GM12864 (cell line): ENCODE results near the gene BBOX1.
"Not testable (repeated sequence)": the region's sequence is repeated elsewhere in the genome, so short reads cannot be mapped to it uniquely, and the experiment has no call there.

ENCODE experiments used
- DNase-seq: peaks from one replicate; pipeline ENCODE4 v3.0.0-alpha.2; 2011; ENCODE audit warnings: low read depth
- H3K4me3 ChIP-seq: 2 replicates; pipeline ENCODE4 v1.5.1; 2011; ENCODE audit warnings: mild to moderate bottlenecking, low read depth, low read length, control low read depth
- TF ChIP-seq, protein P1 (sequence below): IDR thresholded peaks from 2 replicates; pipeline ENCODE4 v1.5.1; 2011; ENCODE audit warnings: low read depth, mild to moderate bottlenecking, moderate library complexity, low read length, control low read depth, inconsistent platforms; ENCODE audit errors: missing control alignments

BBOX1 gene, protein sequence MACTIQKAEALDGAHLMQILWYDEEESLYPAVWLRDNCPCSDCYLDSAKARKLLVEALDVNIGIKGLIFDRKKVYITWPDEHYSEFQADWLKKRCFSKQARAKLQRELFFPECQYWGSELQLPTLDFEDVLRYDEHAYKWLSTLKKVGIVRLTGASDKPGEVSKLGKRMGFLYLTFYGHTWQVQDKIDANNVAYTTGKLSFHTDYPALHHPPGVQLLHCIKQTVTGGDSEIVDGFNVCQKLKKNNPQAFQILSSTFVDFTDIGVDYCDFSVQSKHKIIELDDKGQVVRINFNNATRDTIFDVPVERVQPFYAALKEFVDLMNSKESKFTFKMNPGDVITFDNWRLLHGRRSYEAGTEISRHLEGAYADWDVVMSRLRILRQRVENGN

DNA sequence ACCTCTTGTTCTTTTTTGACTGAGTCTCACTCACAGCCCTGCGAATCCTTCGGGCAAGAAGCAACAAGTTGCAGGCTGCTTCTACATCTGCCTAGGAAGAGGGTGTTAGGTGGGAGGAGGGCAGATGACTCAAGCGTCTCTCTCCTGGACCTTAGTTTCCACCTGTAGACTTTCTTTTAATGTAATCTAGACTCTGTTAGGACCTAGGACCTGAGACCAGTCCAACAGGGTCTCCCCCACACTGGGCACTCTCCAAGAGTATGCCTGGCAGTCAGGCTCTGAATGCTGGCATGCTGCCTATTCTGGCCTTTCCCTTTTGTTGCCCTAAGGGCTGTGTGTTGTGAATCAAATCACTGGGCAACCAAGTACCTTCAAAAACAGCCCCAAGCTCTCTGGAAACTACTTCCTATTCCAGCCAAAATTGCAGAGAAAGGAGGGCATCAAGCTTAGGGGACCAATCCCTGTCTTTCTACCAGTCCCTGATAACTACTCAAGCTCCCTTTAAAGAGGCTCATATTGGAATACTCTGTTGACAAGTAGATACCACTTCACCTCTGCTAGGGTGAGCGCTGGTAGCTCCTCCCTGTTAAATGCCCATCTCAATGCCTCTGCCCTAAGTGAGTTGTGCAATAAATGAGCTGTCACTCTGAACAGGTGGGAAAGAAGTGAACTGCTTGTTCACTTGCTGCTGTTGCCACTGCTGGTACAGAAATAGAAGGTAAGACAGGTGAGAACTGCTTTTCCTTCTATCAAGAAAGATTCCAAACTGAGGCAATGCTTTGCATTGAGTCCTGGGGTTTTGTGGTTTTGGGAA lies at the start of gene BBOX1:
BBOX1 (plus strand) TSS at position 514 of the 814 bp plus-strand sequence. CDS start 14,616 bp downstream, outside the sequence.
- H3K4me3 ChIP-seq: no peak within 1 kb of the TSS
- TF ChIP-seq, protein P1, sequence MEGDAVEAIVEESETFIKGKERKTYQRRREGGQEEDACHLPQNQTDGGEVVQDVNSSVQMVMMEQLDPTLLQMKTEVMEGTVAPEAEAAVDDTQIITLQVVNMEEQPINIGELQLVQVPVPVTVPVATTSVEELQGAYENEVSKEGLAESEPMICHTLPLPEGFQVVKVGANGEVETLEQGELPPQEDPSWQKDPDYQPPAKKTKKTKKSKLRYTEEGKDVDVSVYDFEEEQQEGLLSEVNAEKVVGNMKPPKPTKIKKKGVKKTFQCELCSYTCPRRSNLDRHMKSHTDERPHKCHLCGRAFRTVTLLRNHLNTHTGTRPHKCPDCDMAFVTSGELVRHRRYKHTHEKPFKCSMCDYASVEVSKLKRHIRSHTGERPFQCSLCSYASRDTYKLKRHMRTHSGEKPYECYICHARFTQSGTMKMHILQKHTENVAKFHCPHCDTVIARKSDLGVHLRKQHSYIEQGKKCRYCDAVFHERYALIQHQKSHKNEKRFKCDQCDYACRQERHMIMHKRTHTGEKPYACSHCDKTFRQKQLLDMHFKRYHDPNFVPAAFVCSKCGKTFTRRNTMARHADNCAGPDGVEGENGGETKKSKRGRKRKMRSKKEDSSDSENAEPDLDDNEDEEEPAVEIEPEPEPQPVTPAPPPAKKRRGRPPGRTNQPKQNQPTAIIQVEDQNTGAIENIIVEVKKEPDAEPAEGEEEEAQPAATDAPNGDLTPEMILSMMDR: no peak
- no peak for DNase-seq

DNA sequence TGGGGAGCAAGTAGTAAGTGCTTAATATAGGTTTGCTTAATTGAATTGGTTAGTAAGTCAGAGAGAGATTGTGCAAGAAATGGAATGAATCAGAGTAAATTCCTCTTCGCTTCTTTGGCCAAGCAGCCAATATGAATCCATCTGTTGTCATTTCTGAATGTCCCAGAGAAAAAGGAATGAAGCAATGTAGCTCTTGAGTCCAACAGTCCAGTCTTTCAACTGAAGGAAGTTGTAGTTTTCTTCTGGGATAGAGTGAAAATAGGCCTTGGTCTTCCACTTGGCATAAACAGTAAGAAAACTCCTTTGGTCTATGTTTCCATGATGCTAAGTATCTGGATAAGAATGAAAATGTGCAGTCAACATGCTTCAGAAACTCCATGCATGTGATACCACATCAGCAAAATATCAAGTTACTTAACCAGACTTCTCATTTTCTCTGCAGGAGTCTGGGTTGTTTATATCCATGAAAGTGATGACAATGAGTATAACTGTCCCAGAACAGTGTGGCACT lies 48.5 kb upstream of the BBOX1 start:
- TF ChIP-seq, protein P1: no peak
- no peak overlapping the region for H3K4me3 ChIP-seq
- no peak for DNase-seq

DNA sequence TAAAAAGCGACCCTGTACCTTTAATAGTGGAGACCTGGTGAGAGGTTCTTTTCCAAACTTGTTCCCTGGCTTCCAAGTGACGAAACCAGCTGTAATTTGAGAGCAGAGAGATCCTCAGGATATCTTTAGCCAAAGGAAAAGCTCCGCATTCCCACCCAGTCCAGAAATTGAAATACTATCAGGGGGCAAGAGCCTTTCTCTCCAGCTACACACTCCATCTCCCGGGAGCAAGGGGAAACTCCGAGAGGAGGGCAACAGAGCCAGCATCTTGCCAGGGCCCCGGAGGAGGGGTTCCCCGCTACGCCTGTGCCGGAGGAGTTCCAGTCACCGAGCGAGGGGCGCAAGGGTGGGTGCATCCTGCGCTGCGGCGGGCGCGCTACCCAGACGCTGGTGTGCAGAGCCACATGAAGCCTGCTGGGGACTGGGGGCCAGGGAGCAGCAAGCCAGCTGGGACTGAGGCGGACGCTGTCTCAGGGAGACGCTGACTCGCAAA lies 46.6 kb upstream of the BBOX1 start, which contains the start of gene FIBIN:
FIBIN (plus strand) TSS at position 148 of the 493 bp plus-strand sequence. CDS start 415 bp downstream, outside the sequence.
- TF ChIP-seq, protein P1: no peak
- H3K4me3 ChIP-seq: no peak within 1 kb of the TSS
- no peak for DNase-seq

DNA sequence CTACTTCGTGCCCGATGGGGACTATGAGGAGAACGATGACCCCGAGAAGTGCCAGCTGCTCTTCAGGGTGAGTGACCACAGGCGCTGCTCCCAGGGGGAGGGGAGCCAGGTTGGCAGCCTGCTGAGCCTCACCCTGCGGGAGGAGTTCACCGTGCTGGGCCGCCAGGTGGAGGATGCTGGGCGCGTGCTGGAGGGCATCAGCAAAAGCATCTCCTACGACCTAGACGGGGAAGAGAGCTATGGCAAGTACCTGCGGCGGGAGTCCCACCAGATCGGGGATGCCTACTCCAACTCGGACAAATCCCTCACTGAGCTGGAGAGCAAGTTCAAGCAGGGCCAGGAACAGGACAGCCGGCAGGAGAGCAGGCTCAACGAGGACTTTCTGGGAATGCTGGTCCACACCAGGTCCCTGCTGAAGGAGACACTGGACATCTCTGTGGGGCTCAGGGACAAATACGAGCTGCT lies 46.0 kb upstream of the BBOX1 start:
- no peak for DNase-seq
- TF ChIP-seq, protein P1: no peak
- no peak overlapping the region for H3K4me3 ChIP-seq

DNA sequence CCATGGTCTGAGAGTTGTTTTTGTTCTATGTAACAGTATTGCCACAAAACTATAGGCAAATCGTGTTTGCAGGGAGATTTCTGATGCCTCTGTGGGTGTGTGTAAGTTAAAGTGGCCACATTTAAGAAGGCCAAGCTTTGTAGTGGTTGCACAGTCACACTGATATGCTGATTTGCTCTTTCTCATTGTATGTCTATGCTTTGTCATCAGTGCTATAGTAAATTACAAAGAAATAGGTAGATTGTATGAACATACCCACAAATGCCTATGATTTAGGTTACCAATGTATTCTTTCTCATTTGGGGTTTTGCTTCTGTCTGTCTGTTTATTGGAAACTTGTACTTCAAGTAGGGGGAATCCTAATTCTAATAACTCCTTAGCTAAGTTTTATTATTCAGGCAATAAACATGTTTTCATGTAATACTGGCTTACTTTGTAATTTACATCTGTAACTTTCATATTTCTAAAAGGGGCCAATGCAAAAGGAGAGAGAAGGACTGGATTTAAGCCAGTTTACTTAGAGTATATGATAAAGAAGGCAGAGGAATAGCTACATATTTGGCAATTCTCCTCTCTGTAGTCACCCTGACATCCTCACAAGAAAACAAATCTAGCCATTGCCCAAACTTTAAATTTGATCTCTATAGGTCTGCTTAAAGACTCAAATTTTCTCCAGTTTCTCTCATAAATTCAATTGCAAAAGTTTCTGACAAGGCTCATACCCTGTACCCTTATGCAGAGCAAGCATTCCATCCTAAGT lies 44.7 kb upstream of the BBOX1 start:
- DNase-seq: no peak
- TF ChIP-seq, protein P1: no peak
- no peak overlapping the region for H3K4me3 ChIP-seq

DNA sequence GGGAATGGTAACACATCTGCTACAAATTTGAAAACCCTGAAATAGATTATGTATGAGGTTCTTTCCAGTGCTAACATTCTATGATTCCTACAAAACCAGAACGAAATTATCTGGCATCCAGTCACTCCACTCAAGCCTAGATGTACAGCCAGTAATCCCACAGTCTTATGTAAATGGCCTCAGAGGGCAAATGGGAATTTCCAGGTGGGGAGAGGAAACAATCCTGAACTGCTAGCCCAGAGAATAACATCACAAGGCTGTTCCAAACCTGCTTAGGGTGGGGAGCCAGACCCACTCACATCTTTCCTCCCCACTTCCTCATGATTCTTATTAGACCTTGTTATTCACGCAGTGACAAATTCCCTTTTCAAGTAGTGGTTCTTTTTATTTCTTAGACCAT lies 43.2 kb upstream of the BBOX1 start:
- no peak for DNase-seq
- no peak overlapping the region for H3K4me3 ChIP-seq
- TF ChIP-seq, protein P1: no peak

DNA sequence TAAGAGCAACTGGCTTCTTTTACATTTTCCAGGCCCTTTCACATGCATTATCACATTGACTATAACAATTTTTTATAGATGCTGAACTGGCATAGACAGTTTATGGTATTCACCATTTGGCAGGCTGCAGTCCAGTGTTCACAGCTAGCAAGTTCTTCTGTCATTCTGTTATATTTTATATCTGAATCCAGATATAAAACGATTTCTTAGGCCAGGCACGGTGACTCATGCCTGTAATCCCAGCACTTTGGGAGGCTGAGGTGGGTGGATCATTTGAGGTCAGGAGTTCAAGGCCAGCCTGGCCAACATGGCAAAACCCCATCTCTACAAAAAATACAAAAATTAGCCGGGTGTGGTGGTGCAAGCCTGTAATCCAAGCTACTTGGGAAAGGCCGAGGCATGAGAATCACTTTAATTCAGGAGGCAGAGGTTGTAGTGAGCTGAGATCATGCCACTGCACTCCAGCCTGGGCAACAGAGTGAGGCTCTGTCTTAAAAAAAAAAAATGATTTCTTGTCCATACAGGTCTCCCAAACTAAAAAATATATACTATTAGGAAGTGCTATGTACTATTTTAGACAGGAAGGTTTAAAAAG lies 39.4 kb upstream of the BBOX1 start:
- not testable (repeated sequence) for DNase-seq

More for the DNA sequence above, 39.4 kb upstream of the BBOX1 start:
- H3K4me3 ChIP-seq: not testable (repeated sequence)
